ENCODE results near the gene TCERG1L.
"Not testable (repeated sequence)": the region's sequence is repeated elsewhere in the genome, so short reads cannot be mapped to it uniquely, and the experiment has no call there.

The TCERG1L gene

GRCh38 chr10:131160219-131160875 is 151.2 kb downstream of the TCERG1L start:
- no peak for DNase-seq

DNA sequence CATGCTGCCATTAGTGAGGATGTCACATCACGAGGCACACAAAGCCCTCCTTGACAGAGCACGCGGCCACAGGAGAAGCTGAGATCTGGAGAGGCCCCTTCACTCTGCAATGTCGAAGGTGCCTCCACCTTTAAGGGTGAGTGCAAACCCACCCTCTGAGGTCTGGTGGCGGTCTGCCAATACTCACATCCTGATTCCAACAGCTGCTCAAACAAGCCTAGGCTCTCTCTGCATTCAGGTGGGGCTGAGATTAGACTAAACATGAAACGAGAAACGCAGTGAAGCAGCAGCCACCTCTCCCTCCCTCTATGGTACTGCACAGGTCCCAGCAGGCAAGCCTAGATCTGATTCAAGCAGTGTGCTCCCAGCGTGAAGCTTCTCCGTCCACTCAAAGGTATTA is 151.8 kb downstream of the TCERG1L start:
- no peak for DNase-seq

DNA sequence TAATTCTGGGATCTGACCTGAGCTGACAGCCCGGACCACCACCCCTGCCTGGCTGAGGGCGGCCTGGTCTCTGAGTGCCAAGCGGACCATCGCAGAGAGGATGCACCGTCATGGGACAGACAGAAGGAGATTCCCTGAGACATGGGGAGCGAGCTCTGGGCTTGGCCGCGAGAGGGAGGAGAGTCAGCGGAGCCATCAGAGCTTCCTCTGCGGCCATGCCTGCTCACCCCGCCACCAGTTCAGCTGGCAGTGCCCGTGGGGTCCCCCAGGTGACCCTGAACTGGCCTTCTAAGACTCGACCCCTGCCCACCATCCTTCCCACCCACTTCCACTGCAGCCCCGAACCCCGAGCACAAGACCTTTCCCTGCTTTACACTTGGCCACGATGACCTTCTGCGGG is 152.8 kb downstream of the TCERG1L start:
- DNase-seq, result no peak

GRCh38 chr10:131157899-131158298 is 153.6 kb downstream of the TCERG1L start:
- DNase-seq, result no peak

DNA sequence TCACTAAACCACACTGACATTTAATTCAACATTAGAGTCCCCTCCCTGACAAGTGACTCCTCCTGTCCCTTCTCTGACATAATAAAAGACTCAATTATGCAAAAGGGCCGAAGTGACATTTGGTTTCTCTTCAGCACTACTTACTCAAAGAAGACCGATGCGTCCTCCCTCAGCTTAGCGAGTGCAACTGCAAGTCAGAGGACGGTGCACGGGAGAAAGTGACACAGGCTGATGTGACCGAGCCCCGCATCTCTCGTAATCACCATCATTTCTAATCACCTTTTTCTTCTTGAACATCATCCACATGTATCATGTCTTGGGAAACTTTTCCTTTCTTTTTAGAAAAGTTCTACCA is 155.7 kb downstream of the TCERG1L start:
- no peak for DNase-seq

GRCh38 chr10:131155218-131155875 is 156.2 kb downstream of the TCERG1L start:
- DNase-seq, result no peak

DNA sequence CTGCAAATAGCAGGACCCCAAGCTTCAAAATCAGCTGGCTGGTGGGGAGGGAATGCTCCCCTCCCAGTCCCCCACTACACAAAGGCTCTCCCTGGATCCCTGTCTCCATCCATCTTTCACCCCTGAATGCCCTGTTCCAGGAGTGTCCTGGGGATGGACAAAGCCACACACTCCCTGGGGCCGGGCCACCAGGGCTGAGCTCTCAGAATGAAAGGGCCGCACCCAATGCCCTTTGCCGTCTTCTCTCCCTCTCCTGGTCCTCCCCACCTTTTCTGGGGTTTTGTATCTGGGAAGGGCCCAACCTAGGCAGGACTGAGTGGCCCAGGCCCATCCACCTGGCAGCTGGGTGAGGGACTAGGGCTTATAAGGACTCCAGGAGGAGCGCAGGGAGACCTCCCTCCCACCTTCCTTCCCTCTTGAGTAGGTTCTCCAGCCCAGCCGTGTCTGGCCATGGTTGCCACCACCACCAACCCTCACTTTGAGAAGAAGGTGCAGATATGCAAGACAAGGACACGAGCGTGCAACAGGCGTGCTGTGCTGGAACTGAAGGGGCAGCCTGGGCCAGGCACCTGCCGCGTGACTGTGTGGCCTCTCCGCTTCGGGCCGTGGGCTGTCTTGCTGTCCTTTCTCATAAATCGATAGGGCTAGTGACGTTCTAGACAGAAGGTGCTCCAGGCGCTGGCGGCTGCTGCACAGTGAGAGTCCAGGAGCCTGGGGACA is 157.1 kb downstream of the TCERG1L start:
- no peak for DNase-seq

DNA sequence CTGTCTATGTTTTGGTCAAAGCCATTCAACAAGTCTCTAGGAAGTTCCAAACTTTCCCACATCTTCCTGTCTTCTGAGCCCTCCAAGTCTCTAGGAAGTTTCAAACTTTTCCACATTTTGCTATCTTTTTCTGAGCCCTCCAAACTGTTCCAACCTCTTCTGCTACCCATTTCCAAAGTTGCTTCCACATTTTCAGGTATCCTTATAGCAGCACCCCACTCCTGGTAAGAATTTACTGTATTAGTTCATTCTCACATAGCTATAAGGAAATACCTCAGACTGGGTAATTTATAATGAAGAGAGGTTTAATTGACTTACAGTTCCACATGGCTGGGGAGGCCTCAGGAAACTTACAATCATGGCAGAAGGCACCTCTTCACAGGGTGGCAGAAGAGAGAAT is 159.1 kb downstream of the TCERG1L start:
- not testable (repeated sequence) for DNase-seq

- no peak for DNase-seq
Measured at GRCh38 chr10:131150126-131150525, 161.4 kb downstream of the TCERG1L start.

DNA sequence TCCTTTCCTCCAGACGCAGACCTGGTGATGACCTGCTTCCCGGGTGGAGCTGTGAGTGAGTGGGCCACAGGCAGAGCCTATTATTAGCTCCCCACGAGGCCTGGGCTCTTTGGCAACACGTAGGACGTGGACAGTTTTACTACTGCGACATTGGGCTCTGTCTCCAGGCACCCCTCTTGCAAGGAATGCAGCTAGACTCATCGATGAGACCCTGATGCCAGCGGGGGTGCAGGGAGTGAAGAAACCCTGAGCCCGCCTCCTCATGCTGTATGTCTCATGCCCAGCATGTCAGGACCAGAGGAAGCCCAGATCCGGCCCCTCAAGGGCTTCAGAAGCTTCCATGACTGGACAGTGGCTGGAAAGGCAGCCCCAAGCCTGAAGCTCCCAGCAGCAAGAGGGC is 161.9 kb downstream of the TCERG1L start:
- no peak for DNase-seq

DNA sequence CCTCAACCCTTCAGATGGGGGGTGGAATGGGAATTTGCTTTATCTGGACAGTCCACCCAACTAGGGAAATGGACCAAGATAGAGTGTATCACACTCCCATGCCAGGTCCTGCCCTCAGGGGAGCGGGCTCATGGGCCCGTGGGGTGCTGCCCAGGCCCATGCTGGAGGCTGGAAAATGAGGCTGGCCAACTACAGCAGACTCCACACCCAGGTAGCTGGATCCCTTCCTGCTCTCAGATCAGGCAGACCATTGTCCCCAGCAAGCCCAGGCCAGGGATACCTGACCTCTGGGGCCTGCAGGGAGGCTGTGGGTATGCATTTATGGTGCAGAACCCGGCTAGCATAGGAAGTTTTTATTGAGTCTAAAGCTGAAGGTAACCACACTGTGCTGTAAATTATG is 162.4 kb downstream of the TCERG1L start:
- DNase-seq, result no peak

GRCh38 chr10:131148270-131148669 is 163.3 kb downstream of the TCERG1L start:
- no peak for DNase-seq

DNA sequence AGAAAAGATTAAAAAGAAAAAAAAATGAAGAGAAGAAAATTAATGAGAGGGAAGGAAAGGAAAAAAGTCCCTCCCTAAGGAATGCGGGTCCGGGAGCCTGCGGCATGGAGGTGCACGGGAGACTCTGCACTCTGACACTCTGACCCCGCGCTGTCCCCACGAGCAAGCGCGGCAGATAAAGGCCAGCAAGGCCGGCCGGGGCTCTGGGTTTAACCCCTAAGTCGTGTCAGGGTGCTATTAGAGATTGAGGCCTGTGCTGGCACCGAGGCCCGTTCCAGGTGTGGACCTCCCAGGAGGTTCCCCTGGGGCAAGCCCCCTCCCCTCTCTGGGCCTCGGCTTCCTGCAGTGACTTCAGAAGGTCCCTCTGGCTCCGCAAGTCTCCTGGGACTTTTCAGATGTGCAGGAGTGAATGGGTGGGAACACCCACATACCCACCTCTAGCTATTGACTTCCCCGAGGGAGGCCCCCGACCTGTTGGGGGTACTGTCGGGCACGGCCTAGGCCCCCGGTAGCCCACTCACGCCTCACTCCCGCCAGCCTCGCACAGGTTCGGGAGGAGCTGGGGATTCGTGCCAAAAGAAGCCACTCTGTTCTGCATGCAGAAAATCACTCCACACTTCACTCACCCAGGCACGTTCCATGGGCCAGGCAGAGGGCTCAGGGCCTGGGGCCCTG is 164.1 kb downstream of the TCERG1L start:
- DNase-seq, result no peak

- DNase-seq, result no peak
Measured at GRCh38 chr10:131146790-131147189, 164.7 kb downstream of the TCERG1L start.

DNA sequence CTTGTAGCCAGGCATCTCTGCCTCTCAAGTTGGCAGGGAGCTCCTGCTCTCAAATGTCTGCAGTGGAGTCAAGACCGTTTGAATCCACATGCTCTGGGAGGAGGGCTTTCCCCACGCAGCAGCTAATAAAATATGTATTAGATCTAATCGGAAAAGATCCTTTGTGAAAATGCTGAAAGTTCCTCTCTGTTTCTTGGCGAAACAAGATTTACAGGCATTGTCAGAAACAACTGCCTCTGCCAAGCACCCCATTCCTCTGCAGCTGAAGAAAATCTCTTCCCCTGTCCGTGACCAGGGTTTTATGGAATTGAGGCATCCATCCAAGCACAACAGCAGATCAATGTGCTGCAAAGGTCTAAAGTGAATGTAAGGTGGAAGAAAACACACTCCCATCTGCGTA is 165.8 kb downstream of the TCERG1L start:
- no peak for DNase-seq

- no peak for DNase-seq
Measured at GRCh38 chr10:131144711-131145375, 166.7 kb downstream of the TCERG1L start.

- no peak for DNase-seq
Measured at GRCh38 chr10:131144196-131144595, 167.3 kb downstream of the TCERG1L start.

DNA sequence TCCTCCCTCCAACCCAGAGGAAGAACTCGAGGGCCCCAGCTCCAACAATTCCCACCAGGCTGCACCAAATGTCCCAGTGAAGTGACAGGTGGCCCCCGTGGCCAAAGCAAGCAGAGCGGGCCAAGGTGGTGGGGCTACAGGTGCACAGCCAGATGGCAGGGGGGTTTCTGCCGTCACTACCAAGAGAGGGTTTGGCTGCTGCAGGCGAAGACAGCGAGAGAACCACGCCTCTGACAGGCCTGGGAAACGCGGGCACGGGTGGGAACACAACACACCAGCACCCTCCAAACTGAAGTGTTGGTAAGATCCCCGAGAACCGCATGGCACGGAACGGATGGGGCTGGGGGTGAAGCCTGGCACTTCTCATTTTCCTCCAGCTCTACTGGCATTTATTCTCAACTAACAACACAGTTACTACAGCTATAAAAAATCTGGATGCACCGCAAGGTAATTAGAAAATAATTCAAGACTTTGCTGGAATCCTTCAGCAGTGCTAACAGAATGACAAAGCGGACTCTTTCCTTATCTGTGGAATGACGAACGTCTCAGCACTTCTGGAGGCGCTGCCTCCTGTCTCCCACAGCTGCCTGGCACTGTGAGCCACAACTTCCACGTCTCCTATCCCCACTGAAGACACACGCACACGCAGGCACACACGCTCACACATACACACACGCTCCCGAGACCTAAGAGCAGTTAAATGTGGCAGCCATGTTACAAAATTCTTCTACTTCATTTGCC is 167.9 kb downstream of the TCERG1L start:
- no peak for DNase-seq

GRCh38 chr10:131142517-131143380 is 168.8 kb downstream of the TCERG1L start:
- no peak for DNase-seq

GRCh38 chr10:131141645-131142516 is 169.6 kb downstream of the TCERG1L start:
- no peak for DNase-seq

All from fibroblast of skin of abdomen (primary cell).